AG08395 (cell line): Measurements from ENCODE around the gene DLG2.
A peak's percentile ranks its signal among the peaks of the same experiment; 100 is the strongest.
"Not testable (repeated sequence)": the region's sequence is repeated elsewhere in the genome, so short reads cannot be mapped to it uniquely, and the experiment has no call there.

ENCODE experiments used
- DNase-seq: peaks from one replicate; pipeline ENCODE4 v3.0.0; 2012; ENCODE audit warnings: mixed read lengths, low spot score

Gene DLG2

GRCh38 chr11:84836371-84836770 lies 790.8 kb downstream of the DLG2 start:
- DNase-seq: no peak

GRCh38 chr11:84833488-84834088 lies 793.6 kb downstream of the DLG2 start:
- DNase-seq: no peak

- DNase-seq: no peak
These were observed 796.8 kb downstream of the DLG2 start for GRCh38 chr11:84830372-84830771.

GRCh38 chr11:84829162-84829561 lies 798.0 kb downstream of the DLG2 start:
- DNase-seq: no peak

- DNase-seq: no peak
These were observed 798.5 kb downstream of the DLG2 start for GRCh38 chr11:84828616-84829015.

GRCh38 chr11:84825106-84825660 lies 802.0 kb downstream of the DLG2 start:
- DNase-seq: no peak

GRCh38 chr11:84824624-84825023 lies 802.5 kb downstream of the DLG2 start:
- peak; percentile 11 for DNase-seq

- no peak for DNase-seq
These were observed 807.6 kb downstream of the DLG2 start for GRCh38 chr11:84819537-84819936.

- no peak for DNase-seq
These were observed 808.0 kb downstream of the DLG2 start for GRCh38 chr11:84819128-84819527.

GRCh38 chr11:84817998-84818397 lies 809.1 kb downstream of the DLG2 start:
- DNase-seq: peak; percentile 13

GRCh38 chr11:84812471-84812969 lies 814.6 kb downstream of the DLG2 start:
- no peak for DNase-seq

GRCh38 chr11:84806354-84806753 lies 820.8 kb downstream of the DLG2 start:
- no peak for DNase-seq

GRCh38 chr11:84804041-84804440 lies 823.1 kb downstream of the DLG2 start:
- no peak for DNase-seq

GRCh38 chr11:84800755-84801346 lies 826.3 kb downstream of the DLG2 start:
- DNase-seq: peak; percentile 60

GRCh38 chr11:84799112-84799511 lies 828.0 kb downstream of the DLG2 start:
- no peak for DNase-seq

- DNase-seq: no peak
These were observed 831.4 kb downstream of the DLG2 start for GRCh38 chr11:84795698-84796097.

- DNase-seq: no peak
These were observed 832.3 kb downstream of the DLG2 start for GRCh38 chr11:84794663-84795443.

GRCh38 chr11:84793318-84793717 lies 833.8 kb downstream of the DLG2 start:
- no peak for DNase-seq

- DNase-seq: no peak
These were observed 836.2 kb downstream of the DLG2 start for GRCh38 chr11:84790849-84791427.

- no peak for DNase-seq
These were observed 838.9 kb downstream of the DLG2 start for GRCh38 chr11:84788220-84788619.

- DNase-seq: not testable (repeated sequence)
These were observed 843.0 kb downstream of the DLG2 start for GRCh38 chr11:84784158-84784557.

GRCh38 chr11:84780689-84781293 lies 846.4 kb downstream of the DLG2 start:
- DNase-seq: peak; percentile 35
